GM12874 (cell line): ENCODE results near the gene CASP10.

ENCODE experiments used
- TF ChIP-seq, protein P1 (sequence below): IDR thresholded peaks from 2 replicates; pipeline ENCODE4 v1.5.1; 2011; ENCODE audit warnings: low read depth, mild to moderate bottlenecking, control low read depth, low read length, moderate library complexity; ENCODE audit not compliant: insufficient read depth

Gene CASP10

GRCh38 chr2:201257381-201257955 is 74.5 kb downstream of the CASP10 start:
- TF ChIP-seq, protein P1, sequence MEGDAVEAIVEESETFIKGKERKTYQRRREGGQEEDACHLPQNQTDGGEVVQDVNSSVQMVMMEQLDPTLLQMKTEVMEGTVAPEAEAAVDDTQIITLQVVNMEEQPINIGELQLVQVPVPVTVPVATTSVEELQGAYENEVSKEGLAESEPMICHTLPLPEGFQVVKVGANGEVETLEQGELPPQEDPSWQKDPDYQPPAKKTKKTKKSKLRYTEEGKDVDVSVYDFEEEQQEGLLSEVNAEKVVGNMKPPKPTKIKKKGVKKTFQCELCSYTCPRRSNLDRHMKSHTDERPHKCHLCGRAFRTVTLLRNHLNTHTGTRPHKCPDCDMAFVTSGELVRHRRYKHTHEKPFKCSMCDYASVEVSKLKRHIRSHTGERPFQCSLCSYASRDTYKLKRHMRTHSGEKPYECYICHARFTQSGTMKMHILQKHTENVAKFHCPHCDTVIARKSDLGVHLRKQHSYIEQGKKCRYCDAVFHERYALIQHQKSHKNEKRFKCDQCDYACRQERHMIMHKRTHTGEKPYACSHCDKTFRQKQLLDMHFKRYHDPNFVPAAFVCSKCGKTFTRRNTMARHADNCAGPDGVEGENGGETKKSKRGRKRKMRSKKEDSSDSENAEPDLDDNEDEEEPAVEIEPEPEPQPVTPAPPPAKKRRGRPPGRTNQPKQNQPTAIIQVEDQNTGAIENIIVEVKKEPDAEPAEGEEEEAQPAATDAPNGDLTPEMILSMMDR, result no peak

DNA sequence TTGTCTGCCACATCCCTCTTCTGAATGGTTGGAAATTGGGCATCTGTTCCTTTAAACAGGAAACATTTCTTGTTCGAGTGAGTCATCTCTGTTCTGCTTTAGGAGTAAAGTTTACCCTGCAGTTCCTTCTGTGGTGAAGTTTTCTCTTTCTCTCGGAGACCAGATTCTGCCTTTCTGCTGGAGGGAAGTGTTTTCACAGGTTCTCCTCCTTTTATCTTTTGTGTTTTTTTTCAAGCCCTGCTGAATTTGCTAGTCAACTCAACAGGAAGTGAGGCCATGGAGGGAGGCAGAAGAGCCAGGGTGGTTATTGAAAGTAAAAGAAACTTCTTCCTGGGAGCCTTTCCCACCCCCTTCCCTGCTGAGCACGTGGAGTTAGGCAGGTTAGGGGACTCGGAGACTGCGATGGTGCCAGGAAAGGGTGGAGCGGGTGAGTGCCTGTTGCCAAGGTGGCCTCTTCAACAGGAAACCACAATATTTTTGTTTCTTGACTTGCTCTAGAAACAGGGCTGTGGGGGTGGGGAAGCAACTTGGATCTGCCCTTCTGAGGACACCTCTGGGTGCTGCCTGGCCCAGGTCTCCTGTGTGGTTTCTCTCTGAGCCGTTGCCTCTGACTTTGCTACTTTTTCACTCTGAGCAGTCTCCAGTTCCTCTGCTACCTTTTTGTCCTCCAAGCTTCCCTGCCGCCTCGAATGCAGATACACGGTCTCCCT is 75.2 kb downstream of the CASP10 start:
- TF ChIP-seq, protein P1, result no peak

- TF ChIP-seq, protein P1, result no peak
Measured at GRCh38 chr2:201258666-201259615, 76.0 kb downstream of the CASP10 start.

GRCh38 chr2:201260302-201260800 is 77.4 kb downstream of the CASP10 start, which contains the start of gene CASP8:
CASP8 (plus strand) TSS chr2:201260536; CDS start chr2:201266487, 5,951 bp downstream.
- TF ChIP-seq, protein P1, result no peak

DNA sequence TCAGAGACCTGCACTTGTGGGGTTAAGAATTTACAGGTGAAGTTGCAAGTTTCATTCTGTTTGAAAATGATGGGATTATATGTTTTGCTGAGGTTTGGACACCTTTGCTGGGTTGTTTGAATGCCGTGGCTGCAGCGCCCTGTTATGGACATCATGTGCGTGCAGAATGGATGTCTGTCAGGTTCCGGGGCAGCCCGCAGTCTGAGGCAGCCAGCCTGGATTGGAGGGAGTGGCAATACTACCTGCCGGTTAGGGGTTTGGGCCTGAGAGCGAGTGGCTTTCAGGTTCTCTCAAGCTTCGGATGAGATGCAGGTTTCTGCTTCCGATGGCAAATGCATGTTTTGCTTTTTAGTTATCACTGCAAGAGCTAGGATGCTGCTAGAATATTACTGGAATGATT is 78.5 kb downstream of the CASP10 start:
- TF ChIP-seq, protein P1, result no peak

GRCh38 chr2:201261906-201262305 is 79.0 kb downstream of the CASP10 start:
- TF ChIP-seq, protein P1, result no peak

DNA sequence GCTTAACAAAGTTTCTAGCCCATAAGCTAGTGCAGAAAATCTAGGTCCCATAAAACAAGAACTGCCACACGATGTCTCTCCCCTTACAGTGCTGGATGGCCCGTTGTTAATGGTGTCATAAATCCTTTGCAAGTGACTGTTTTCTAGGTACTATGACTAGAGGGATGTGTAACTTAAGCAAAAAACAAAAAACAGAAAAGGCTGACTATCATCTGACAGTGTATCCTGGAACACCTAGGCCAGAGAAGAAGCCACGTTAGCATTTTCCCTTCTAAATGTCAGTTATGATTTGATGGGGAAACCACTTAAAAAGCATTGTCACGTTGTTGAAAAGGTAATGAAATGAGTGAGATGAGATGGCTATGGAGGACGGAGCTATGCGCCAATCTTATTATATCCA is 79.8 kb downstream of the CASP10 start:
- TF ChIP-seq, protein P1, result no peak
